Activated CD4-positive, alpha-beta memory T cell treated with anti-CD3 and anti-CD28 coated beads, Interleukin-2, amount 10 ng/mL, durations not matched to agents 7 days and 5 days (primary cell): ENCODE data around the gene TNFRSF1A. TPM values are rescaled to one million over a fixed set of nuclear protein-coding genes. Genes with fewer than 3 reads are reported as not detected.

Experiments
- CTCF ChIA-PET: fragments of 350-600 bp; sonication (Branson Sonifier 250); formaldehyde crosslinking; loops from one replicate; lab custom pipeline; 2021; ENCODE audit warnings: antibody characterized with exemption, inconsistent platforms; lab: Charles Lee
- POLR2A ChIA-PET: fragments of 350-600 bp; sonication (Branson Sonifier 250); formaldehyde crosslinking; loops from one replicate; lab custom pipeline; 2021; ENCODE audit warnings: antibody characterized with exemption; lab: Charles Lee
- DNase-seq: peaks from one replicate; pipeline ENCODE4 v3.0.0-alpha.2; 2020
- H3K27ac Mint-ChIP-seq: one replicate; pipeline ENCODE4 v1.8.0; 2021; ENCODE audit warnings: mild to moderate bottlenecking, mixed read lengths
- H3K27me3 Mint-ChIP-seq: one replicate; pipeline ENCODE4 v1.8.0; 2021; ENCODE audit warnings: mixed read lengths
- H3K36me3 Mint-ChIP-seq: one replicate; pipeline ENCODE4 v1.8.0; 2021; ENCODE audit warnings: low read depth, mixed read lengths
- H3K4me1 Mint-ChIP-seq: one replicate; pipeline ENCODE4 v1.8.0; 2021; ENCODE audit warnings: mixed read lengths
- H3K4me3 Mint-ChIP-seq: one replicate; pipeline ENCODE4 v1.8.0; 2021; ENCODE audit warnings: mild to moderate bottlenecking, mixed read lengths
- H3K9me3 Mint-ChIP-seq: one replicate; pipeline ENCODE4 v1.8.0; 2021; ENCODE audit warnings: mixed read lengths
- total RNA-seq, 2 experiments: library from RNA; stranded (reverse); gene quantifications; one replicate each; pipeline ENCODE4 v1.2.3, GENCODE V29; 2021

Gene TNFRSF1A
- total RNA-seq, 2 experiments from 2014 or later, result 61.5 to 61.9 TPM

DNA sequence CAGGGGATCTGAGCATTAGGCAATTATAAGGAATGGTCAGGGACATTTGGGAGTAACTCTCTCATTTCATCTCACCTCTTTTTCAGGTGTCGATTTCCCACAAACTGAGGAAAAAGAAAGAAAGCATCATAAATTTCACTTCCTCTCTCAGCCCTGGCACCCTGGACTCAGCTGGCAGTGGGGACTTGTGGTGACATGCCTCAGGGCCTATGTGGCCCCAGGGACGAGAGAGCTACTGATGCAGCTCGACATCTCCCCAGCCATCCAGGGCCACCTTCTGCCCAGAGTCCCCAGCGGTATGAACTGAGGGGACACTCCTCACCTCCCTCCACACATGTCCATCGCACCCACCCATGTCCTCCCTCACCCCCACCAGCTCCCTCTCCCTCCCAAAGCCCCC is 11.7 kb downstream of the TNFRSF1A start:
- H3K9me3 Mint-ChIP-seq, result no peaks in the 10 kb centered on the region
- no peak for DNase-seq
- peaks cover 11% of the 10 kb centered on the region for H3K4me1 Mint-ChIP-seq
- H3K4me3 Mint-ChIP-seq, result no peak overlapping the region
- H3K27me3 Mint-ChIP-seq, result no peaks in the 10 kb centered on the region
- POLR2A ChIA-PET, result no interaction called here
- CTCF ChIA-PET, result no interaction called here
- H3K36me3 Mint-ChIP-seq, result peaks cover 63% of the 10 kb centered on the region
- no peak overlapping the region for H3K27ac Mint-ChIP-seq

DNA sequence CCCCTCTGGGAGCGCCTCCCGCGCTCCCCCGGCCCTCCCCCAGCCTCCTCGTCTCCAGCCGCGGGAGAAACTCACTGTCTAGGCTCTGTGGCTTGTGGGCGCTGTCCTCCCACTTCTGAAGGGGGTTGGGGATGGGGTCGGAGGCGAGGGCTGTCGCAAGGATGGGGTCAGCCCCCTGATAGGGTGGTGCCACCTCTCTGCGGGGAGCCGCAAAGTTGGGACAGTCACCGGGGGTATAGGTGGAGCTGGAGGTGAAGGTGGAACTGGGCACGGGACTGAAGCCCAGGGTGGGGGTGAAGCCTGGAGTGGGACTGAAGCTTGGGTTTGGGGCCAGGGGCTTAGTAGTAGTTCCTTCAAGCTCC is 12.2 kb downstream of the TNFRSF1A start:
- ChIA-PET POLR2A (no interaction called here), CTCF (no interaction called here)
- Mint-ChIP-seq H3K4me1 (peaks cover 16% of the 10 kb centered on the region), H3K9me3 (no peaks in the 10 kb centered on the region), H3K27me3 (no peaks in the 10 kb centered on the region), H3K4me3 (no peak overlapping the region), H3K27ac (no peak overlapping the region), H3K36me3 (peaks cover 57% of the 10 kb centered on the region)
- DNase-seq, result no peak

GRCh38 chr12:6328945-6329702 is 12.8 kb downstream of the TNFRSF1A start:
- H3K4me3 Mint-ChIP-seq, result no peak overlapping the region
- H3K9me3 Mint-ChIP-seq, result no peaks in the 10 kb centered on the region
- peaks cover 21% of the 10 kb centered on the region for H3K4me1 Mint-ChIP-seq
- no peak overlapping the region for H3K27ac Mint-ChIP-seq
- peaks cover 53% of the 10 kb centered on the region for H3K36me3 Mint-ChIP-seq
- ChIA-PET CTCF (no interaction called here), POLR2A (no interaction called here)
- no peak for DNase-seq
- no peaks in the 10 kb centered on the region for H3K27me3 Mint-ChIP-seq

DNA sequence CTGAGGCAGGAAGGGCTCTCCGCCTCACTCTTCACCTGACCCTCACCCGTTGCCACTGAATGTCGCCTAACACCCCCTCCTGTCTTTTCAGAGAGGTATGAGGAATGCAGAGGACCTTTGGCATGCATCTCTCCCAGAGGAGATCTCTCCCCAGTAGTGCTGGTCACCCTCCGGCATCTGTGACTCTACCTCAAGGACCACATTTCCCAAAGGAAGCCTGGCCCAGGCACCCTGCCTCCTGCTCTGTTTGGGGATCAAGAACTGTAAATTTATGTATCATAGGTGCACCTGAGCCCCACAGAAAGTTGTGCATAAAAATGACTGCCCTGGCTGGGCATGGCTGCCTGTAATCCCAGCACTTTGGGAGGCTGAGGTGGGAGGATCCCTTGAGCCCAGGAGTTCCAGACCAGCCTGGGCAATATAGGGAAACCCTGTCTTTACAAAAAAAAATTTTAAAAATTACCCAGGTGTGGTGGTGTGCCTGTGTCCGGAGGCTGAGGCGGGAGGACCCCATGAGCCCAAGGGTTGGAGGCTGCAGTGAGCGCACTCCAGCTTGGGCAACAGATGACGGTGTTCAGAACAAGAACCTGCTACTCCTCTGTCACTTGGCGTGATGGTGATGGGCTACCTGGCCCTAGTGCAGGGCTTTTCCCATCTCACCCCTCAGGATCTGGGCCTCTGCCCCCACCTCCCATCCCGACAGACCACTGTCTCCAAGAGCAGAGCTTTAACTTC is 13.7 kb downstream of the TNFRSF1A start:
- POLR2A ChIA-PET, result no interaction called here

GRCh38 chr12:6327229-6328041 is 14.4 kb downstream of the TNFRSF1A start:
- CTCF ChIA-PET, result interaction anchor here (1.6 to 2.8 kb wide), 3 partner anchors 8 to 138 kb away, joined by 4 to 15 read pairs (median 8); no protein-coding TSS in a partner anchor

More for the DNA sequence above, 13.7 kb downstream of the TNFRSF1A start:
- no peak for DNase-seq
- H3K9me3 Mint-ChIP-seq, result no peaks in the 10 kb centered on the region
- no peak overlapping the region for H3K4me3 Mint-ChIP-seq
- CTCF ChIA-PET, result interaction anchor here (1.6 to 2.8 kb wide), 2 partner anchors 7 to 11 kb away, joined by 4 to 15 read pairs; no protein-coding TSS in a partner anchor
- no peak overlapping the region for H3K27ac Mint-ChIP-seq
- peaks cover 43% of the 10 kb centered on the region for H3K36me3 Mint-ChIP-seq
- no peaks in the 10 kb centered on the region for H3K27me3 Mint-ChIP-seq
- peaks cover 30% of the 10 kb centered on the region for H3K4me1 Mint-ChIP-seq

DNA sequence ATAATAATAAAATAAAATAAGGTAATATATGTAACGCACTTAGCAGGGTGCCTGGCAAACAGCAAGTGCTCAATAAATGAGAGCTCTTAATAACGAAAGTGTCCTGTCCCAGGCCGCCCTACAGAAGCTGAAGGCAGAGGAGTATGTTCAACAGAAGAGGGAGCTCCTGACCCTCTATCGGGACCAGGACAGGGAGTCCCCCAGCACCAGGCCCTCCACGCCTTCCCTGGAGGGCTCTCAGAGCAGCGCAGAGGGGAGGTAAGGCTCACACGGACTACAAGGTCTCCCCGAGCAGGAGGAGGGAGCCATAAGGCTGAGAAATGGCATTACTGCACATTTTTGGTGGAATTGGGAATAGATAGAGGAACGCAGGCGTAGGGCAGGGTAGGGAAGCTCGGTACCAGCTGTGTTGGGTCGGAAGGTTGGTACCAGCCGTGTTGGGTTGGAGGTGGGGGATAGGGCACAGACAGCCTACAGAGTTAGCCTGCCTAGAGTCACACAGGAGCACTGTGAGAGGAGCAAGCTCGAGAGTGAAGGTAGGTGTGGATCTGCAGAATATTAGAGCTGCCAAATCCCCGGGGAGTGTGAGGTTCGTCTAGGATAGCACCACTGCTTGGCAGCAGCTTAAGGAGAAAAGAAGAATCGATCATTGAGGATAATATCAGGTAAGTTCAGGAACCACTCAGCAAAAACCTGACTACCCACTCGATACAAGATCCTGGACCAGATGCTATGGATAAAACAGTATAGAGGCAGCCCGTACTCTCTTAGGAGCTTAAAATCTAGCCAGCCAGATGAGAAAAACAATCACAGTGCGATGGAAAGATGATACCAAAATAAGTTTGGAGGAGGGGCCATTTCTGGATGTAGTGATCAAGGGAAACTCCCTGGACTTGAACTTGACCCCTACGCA is 15.3 kb downstream of the TNFRSF1A start:
- Mint-ChIP-seq H3K27me3 (no peaks in the 10 kb centered on the region), H3K36me3 (peaks cover 32% of the 10 kb centered on the region), H3K9me3 (no peaks in the 10 kb centered on the region), H3K27ac (no peak overlapping the region), H3K4me1 (peaks cover 38% of the 10 kb centered on the region), H3K4me3 (no peak overlapping the region)
- CTCF ChIA-PET, result interaction anchor here (0.8 to 2.8 kb wide), 8 partner anchors 9 to 139 kb away, joined by 3 to 15 read pairs (median 4); no protein-coding TSS in a partner anchor
- DNase-seq, result no peak
- POLR2A ChIA-PET, result interaction anchor here (1.0 to 1.6 kb wide), 5 partner anchors 8 to 166 kb away, joined by 3 to 7 read pairs (median 3); partner anchors contain the start of gene MRPL51

More at GRCh38 chr12:6327229-6328041, 14.4 kb downstream of the TNFRSF1A start:
- Mint-ChIP-seq H3K9me3 (no peaks in the 10 kb centered on the region), H3K27ac (no peak overlapping the region), H3K36me3 (peaks cover 36% of the 10 kb centered on the region), H3K4me3 (no peak overlapping the region), H3K4me1 (peaks cover 35% of the 10 kb centered on the region), H3K27me3 (no peaks in the 10 kb centered on the region)
- no peak for DNase-seq
- POLR2A ChIA-PET, result interaction anchor here (1.0 to 1.6 kb wide), 3 partner anchors 12 to 165 kb away, joined by 3 read pairs; partner anchors contain the start of gene MRPL51

DNA sequence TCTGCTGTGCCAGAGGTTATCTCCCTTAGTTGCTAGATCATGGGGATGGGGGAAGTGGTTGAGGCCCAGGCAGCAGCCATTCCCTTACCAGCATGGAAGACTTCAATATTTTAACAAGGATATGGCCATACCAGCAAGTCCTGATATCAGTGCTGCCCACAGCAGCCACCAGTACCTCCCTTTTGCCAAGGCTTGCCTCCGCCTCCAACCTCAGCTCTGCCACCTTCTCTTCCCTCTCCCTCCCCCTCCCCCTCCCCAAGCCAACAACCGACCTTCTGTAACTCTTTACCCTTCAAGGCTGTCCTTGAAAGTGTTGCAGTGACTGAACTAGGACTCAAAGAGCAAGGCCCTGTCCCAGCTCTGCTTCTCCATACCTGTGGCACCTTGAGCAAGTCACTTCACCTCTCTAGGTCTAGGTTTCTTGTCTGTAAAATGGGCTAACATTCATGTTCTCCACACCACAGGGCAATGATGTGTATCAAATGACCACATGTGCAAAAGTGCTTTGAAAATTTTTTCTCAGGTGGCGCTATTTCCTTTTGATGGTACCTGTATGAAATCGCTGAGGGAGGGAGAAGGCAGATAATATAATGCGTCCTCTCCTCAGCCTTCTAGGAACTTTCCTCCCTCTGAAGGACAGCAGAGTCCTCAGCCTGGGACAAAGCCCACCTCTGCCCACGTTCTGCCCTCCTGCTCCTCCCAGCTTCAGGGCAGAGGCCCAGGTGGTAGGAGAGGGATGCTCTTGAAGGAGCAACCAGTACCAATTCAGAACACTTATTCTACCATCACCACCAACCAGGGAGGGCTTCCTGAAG is 16.7 kb downstream of the TNFRSF1A start:
- H3K27me3 Mint-ChIP-seq, result no peaks in the 10 kb centered on the region
- no peak overlapping the region for H3K4me3 Mint-ChIP-seq
- peak overlapping the region; percentile 42 for H3K27ac Mint-ChIP-seq
- no peak for DNase-seq
- ChIA-PET POLR2A (interaction anchor here (1.0 to 1.6 kb wide), 6 partner anchors 9 to 145 kb away, joined by 3 to 7 read pairs (median 3); partner anchors contain the start of gene VAMP1), CTCF (interaction anchor here (0.9 to 2.8 kb wide), 3 partner anchors 10 to 140 kb away, joined by 5 to 15 read pairs (median 8); no protein-coding TSS in a partner anchor)
- peaks cover 17% of the 10 kb centered on the region for H3K36me3 Mint-ChIP-seq
- peaks cover 36% of the 10 kb centered on the region for H3K4me1 Mint-ChIP-seq
- no peaks in the 10 kb centered on the region for H3K9me3 Mint-ChIP-seq

DNA sequence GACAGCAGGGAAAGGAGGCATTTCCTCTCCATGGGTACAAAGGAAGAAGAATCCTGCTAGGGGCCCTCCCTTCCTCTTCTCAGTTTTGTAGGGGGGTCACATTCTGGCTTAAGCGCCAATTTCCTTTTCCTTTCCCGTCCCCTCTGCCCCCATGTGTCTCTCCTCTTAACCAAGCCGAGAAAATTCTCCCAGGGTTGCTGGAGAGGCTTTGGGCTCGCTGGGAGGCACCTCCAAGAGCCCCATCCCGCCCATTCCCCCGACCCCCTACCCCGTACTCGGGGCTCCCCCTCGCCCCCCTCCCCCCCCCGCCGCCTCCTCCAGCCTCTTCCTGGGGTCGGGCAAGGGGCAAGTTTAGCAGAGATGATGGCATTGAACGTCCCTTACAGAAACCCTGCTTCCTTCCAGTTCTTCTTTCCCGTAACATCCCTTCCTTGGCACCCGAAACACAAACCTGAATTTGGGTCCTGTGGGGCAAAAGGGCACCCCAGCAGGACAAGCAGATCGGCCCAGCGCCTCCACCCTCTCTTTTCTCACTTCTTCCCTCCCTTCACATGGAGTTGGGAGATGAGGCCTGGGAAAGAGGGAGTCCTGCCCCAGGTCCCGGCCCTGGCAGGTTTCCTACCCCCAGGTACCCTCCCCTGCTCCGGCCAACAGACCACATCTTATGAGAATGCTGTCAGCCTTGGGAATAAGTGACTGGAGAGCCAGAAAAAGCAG is 17.7 kb downstream of the TNFRSF1A start:
- H3K27ac Mint-ChIP-seq, result peak overlapping the region; percentile 73
- POLR2A ChIA-PET, result interaction anchor here (0.6 to 1.5 kb wide), 6 partner anchors 10 to 134 kb away, joined by 3 to 7 read pairs (median 3); no protein-coding TSS in a partner anchor
- CTCF ChIA-PET, result interaction anchor here (1.0 to 2.4 kb wide), 8 partner anchors 8 to 147 kb away, joined by 3 to 36 read pairs (median 7); partner anchors contain the start of gene VAMP1

DNA sequence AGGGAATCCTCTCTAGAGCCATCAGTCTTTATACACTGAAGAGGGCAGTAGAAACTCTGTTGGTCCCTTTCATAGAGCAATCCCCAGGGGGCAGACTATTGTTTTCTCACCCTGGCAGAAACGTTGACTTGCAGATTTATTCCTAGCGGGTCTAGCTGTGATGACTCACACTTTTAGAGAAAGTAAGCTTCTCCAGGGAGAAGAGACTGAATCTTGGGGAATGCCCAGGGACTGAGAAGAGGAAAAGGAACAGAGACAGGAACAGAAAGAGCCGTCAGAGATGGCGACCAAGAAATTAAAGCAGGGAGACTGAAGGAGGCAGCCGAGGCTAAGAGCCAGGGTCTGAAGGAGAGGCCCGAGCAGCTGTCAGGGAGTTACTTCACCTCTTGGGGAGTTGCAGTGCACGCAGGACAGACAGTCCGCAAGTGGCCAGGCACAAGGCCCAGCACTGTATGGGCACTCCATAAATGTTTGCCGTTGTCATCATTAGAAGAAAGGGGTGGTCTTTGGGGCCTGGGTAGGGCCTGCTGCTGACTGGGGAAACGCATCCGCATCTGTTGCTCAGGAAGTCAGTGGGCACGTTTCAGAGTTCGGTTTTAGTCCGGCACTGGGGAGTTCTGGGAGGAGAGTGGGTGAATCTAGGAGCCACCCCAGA is 18.4 kb downstream of the TNFRSF1A start:
- POLR2A ChIA-PET, result interaction anchor here (0.6 to 2.0 kb wide), 6 partner anchors 10 to 134 kb away, joined by 3 to 7 read pairs (median 4); no protein-coding TSS in a partner anchor
- peak overlapping the region; percentile 73 for H3K27ac Mint-ChIP-seq
- H3K9me3 Mint-ChIP-seq, result no peaks in the 10 kb centered on the region
- H3K36me3 Mint-ChIP-seq, result peaks cover 9% of the 10 kb centered on the region
- H3K4me1 Mint-ChIP-seq, result peaks cover 41% of the 10 kb centered on the region
- CTCF ChIA-PET, result interaction anchor here (0.6 to 2.4 kb wide), 13 partner anchors 9 to 147 kb away, joined by 3 to 36 read pairs (median 5); partner anchors contain the start of gene VAMP1
- peak overlapping the region; percentile 9 for H3K4me3 Mint-ChIP-seq
- H3K27me3 Mint-ChIP-seq, result peaks cover 3% of the 10 kb centered on the region
- DNase-seq, result peak; percentile 46

More for the DNA sequence above, 17.7 kb downstream of the TNFRSF1A start:
- Mint-ChIP-seq H3K27me3 (peaks cover 3% of the 10 kb centered on the region), H3K4me1 (peaks cover 36% of the 10 kb centered on the region), H3K9me3 (no peaks in the 10 kb centered on the region), H3K36me3 (peaks cover 12% of the 10 kb centered on the region), H3K4me3 (peak overlapping the region; percentile 9)
- DNase-seq, result no peak

DNA sequence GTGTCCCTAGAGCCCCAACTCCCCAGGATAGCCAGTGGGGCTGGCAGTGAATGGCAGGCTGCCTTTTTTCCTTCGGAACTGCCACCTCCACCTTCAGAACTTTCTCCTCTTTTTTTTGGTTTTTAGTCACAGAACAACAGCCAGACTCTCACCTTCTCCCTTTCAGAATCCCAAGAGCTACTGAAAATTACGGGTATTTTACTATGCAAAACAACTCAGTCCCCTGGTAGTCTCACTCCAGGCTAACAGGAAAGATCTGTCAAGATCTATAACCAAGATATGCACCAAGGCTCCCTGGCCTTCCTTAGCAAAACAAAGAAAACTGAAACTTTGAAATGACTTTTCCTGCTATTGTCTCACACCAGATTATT is 18.9 kb downstream of the TNFRSF1A start:
- H3K27ac Mint-ChIP-seq, result peak overlapping the region; percentile 73
- ChIA-PET CTCF (interaction anchor here (1.0 to 2.4 kb wide), 12 partner anchors 9 to 148 kb away, joined by 3 to 36 read pairs (median 6); partner anchors contain the start of gene VAMP1), POLR2A (interaction anchor here (0.7 to 2.0 kb wide), 8 partner anchors 9 to 148 kb away, joined by 3 to 7 read pairs (median 3); partner anchors contain the start of genes TAPBPL and VAMP1)
- H3K27me3 Mint-ChIP-seq, result peaks cover 3% of the 10 kb centered on the region
- H3K9me3 Mint-ChIP-seq, result no peaks in the 10 kb centered on the region
- no peak for DNase-seq
- peaks cover 6% of the 10 kb centered on the region for H3K36me3 Mint-ChIP-seq
- H3K4me1 Mint-ChIP-seq, result peaks cover 46% of the 10 kb centered on the region
- no peak overlapping the region for H3K4me3 Mint-ChIP-seq
